Stimulated activated CD8-positive, alpha-beta memory T cell treated with anti-CD3 and anti-CD28 coated beads, Interleukin-12 subunit alpha, Interleukin-12 subunit beta, amount 100 ng/mL, for 1 hour (primary cell): ENCODE measurements around the gene SGIP1.
"Not testable (repeated sequence)": the region's sequence is repeated elsewhere in the genome, so short reads cannot be mapped to it uniquely, and the experiment has no call there.

ENCODE experiments used
- DNase-seq: peaks from one replicate; pipeline ENCODE4 v3.0.0-alpha.2; 2020; ENCODE audit warnings: low read depth

Gene SGIP1

DNA sequence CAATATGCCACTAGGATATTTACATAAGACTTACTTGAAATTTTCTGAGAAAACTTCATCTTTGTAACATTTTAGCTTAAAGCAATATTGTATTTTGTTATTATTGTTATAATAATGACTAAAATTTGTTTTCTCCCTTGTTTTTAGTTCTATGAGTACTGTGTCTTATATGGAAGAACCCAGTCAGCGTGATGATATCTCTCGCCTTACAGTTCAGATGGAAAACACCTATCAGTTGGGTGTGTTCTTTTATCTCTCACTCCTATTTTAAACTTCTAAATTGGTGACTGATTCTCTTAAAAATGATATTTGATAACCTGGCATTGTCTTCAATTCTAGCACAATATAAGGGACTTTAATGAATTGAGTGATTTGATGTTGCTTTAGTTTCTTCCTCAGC lies 236.3 kb downstream of the SGIP1 start:
- no peak for DNase-seq

DNA sequence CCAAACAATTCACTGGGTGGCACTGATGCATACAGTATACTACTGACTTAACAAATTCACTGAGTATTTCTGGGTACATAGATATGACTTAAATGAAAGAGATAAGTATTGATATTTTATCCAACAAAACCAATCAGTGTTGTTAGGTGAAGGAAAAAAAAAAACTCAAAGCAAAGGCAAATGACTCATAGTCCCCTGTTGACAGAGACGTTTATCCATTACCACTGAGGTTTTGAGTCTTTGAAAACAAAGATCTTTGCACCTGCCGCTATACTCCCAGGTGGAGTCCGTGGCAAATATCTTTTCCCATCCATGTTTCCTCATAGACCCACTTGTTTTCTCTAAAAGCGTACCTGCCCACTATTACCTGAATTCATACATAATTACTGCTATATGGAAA lies 236.7 kb downstream of the SGIP1 start:
- DNase-seq, result no peak

DNA sequence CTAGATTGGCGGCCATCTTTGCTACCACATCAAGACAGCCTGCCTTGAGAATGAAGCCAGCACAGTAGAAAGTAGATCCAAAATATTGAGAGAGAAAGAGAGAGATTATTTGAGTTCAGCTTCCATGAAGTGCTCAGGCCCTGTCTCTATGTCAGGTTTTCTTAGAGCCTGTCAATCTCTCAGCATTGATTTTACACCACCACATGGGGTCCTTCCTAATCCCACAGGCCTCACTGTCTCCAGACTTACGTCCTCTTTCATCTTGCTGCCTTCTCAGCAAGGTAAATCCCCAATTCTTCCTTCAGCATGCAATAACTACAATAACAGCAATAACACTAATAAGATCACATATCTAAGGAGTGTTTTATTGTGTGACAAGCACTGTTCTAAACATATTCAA lies 239.3 kb downstream of the SGIP1 start:
- no peak for DNase-seq

DNA sequence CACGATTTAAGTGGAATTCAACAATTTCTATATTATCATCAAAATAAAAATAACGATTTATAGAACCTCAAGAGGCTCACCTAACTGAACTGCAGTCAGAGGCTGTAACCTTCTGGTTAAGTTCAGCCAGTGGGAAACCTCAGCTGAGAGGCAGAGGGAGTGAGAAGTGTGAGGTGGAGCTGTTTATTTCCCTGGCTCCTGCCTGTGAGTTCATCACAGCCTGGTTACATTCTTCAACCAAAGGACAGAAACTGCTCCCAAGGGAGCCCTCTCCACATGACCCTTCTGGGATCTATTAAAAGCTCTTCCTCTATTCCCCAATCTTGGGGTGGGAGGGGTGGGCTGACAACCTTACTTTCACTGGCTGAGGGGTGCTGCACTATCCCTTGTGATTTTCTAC lies 240.5 kb downstream of the SGIP1 start:
- no peak for DNase-seq

DNA sequence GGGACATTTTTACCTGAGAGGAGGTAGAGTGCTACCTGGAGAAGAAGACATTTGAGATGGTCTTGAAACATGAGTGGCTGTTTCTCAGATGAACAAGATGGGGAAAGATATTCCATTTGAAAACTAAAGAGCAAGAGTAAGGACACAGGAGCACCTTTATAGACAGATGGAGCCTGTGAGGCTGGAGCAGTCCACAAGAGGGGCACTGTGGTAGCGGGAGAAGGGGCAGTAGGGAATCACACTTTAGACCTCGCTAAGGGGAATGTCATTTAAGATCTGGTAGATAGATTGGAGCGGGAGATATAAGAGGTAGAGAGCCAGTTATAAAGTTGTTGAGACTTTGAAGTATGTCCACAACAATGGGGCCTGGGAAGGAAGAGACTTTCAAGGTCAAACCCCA lies 241.7 kb downstream of the SGIP1 start:
- no peak for DNase-seq

DNA sequence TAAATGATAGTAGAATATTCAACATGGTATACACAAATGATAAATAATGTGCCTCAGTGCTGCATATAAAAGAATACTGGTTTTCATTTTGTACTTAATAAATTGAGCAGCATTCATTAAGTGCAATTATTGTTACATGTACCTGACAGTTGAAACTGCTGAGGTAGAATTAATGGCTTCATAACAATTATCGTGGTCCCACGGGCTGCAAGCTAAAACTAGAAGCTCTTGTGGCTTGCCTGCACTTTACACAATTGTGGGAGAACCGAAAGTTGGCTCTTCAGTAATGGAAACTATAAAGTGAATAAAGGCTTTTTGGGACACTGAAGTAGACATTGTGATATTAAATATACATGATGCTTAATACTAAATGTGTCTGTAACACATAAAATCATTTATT lies 243.9 kb downstream of the SGIP1 start:
- no peak for DNase-seq

DNA sequence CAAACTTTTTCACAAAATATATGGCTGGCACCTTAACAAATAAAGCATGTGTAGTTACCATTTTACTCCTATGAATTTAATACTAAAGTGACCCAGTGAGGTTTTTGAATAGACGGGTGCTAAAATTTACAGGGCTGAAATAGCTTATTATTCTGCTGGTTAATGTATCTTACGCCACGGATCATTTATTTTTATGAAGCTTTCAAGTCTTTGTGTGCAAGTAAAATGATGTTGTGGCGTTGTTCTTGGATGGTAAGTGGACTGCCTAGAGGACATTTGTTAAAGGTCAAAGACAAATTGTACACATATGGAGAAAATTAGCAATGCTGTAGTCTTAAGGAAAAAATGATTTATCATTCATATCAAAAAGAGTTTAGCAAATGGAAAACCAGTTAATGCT lies 244.3 kb downstream of the SGIP1 start:
- no peak for DNase-seq

DNA sequence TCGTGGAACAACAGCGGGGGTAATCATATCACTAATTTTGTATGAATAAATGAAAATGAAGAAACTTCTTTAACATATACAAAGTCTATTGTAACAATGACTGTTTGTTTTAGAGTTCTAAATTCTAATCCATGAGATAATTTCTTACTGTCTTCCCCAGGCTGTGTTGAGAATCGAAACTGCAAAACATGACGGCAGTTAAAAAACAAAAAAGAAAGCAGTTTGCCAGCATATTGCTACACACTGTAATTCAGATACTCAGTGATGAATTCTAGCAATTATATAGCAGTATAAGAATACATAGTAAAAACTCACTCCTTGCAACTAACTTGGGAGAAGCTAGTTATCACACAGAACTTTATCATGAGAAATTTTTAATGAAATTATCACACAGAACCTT lies 245.0 kb downstream of the SGIP1 start:
- no peak for DNase-seq

DNA sequence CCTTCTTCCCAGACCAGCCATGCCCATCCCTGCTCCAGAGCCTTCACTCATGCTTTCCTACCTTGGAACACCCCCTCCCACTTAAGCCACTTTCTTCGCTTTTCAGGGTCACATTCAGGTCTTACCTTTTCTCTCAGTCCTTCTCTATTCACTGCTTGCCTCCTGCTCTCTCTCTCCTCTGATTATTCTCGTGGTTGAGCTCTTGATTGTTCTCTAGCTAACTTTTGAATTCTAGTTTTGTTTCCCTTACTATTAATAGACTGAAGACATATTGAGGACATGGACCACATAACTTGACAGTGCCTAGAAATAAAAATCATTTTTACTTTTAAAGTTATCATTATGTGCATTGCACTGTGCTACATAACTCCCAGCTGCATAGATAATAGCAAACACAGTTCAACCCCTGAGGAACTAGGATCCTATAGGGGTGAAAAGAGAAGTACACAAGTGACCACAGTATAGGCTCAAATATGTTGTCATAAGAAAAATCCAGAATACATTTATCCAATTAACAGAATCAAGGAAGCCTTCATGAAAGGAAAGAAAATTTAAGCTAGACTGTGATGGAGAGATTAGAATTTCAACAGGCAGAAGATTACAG lies 245.6 kb downstream of the SGIP1 start:
- DNase-seq, result no peak

DNA sequence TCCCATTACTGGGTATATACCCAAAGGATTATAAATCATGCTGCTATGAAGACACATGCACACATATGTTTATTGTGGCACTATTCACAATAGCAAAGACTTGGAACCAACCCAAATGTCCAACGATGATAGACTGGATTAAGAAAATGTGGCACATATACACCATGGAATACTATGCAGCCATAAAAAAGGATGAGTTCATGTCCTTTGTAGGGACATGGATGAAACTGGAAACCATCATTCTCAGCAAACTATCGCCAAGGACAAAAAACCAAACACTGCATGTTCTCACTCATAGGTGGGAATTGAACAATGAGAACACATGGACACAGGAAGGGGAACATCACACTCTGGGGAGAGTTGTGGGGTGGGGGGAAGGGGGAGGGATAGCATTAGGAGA lies 251.8 kb downstream of the SGIP1 start:
- not testable (repeated sequence) for DNase-seq

DNA sequence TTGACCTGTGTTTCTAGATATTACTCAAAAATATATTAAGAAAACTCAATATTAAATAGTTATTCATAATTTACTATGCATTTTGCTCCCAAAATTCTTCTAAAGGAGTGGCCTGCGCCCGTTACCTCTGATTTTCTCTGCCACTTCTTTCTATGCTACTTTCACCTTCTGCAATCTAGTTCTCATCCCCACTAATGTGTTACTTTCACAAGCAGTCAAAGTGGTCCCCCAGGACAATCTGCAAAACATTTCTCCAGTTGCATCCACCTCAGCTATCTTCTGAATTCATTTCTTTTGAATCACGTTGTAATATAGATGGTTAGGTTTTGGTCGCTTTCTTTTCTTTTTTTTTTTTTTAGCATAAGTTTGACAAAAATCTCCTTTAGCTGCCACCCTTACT lies 253.7 kb downstream of the SGIP1 start:
- DNase-seq, result no peak

DNA sequence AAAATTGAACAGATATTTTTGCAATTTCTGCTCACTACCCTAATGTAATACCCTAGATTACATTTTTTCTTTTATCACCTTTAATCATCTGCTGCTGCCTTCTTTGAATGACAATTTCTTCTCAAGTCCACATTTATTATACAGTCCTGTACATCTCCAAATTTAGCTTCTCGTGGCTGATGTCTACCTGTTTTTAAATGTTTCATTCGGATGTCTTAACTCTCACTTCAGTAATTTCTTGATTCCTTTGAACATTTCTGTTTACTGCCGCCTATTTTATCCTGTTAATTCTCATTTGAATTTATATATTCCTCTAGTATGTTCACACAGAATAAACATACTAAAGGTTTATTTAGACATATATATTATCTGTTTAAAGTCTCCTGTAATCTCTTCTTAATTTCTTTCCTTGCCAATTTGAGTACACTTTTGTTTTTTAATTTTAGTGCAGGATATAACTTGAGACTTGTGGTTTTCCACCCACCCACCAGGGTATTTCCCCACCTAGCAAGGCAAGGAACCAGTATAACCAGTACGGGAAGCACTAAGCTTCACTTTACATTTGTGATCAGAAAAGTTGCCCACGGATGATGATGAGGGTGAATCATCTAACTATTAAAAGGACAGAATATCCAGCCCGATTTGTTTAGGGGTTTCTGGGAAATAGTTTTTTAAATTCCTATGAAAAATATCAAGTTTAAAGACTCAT lies 254.4 kb downstream of the SGIP1 start:
- DNase-seq, result peak; percentile 15

DNA sequence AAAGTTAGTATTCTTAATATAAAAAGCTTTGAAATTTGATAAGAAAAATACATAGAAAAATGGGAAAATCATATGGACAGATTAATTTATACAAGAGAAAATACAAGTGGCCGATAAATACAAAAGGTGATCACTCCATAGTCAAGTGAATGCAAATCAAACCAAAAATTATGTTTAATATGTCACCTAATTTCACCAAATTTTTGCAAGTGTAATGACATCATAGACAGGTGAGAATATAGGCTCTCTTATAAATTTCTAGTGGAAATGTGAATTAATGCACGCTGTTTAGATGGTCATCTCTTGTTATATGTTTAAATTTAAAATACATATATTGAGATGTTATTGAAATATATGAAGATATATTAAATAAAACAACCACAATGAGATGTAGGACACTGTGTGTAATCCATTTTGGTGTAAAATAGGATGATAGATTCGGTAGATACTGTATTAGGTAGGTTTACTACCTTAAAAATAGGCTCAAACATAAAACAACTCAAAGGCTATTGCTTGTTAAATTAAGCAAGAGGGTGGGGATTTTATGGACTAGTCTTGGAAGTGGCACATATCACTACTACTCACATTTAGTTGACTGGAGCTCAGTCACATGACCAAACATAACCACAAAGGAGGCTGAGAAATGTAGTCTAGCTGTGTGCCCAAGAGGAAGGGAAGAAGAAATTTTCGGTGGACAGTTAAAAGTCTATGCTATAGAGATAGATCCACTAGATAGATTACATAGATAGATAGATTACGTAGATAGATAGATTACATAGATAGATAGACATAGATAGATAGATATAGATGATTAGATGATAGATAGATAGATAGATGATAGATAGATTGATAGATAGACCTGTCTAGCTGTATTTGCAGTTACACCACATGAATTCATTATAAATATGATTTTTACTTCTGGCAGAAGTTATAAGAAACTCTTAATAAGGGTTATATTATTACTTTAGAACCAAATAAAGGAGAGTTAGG lies 258.0 kb downstream of the SGIP1 start:
- no peak for DNase-seq

DNA sequence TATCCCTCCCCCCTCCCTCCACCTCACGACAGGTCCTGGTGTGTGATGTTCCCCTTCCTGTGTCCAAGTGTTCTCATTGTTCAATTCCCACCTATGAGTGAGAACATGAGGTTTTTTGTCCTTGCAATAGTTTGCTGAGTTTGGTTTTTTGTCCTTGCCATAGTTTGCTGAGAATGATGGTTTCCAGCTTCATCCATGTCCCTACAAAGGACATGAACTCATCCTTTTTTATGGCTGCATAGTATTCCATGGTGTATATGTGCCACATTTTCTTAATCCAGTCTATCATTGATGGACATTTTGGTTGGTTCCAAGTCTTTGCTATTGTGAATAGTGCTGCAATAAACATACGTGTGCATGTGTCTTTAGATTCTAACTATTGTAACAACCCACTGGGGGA lies 261.9 kb downstream of the SGIP1 start:
- DNase-seq, result not testable (repeated sequence)
